AG04449 (cell line): ENCODE results near the gene VWC2.

Experiments used
- CTCF ChIA-PET: fragments of 350-600 bp; formaldehyde crosslinking; extraction: SDS; loops from one replicate; lab custom pipeline; 2021; ENCODE audit warnings: antibody characterized with exemption; lab: Yijun Ruan, JAX
- POLR2A ChIA-PET: fragments of 400-600, 350-600 bp; formaldehyde crosslinking; extraction: SDS; loops from one replicate; lab custom pipeline; 2020; ENCODE audit warnings: antibody characterized with exemption, inconsistent platforms; lab: Yijun Ruan, JAX
- DNase-seq: peaks from one replicate; pipeline ENCODE4 v3.0.0-alpha.2; 2010; ENCODE audit warnings: low read depth, low spot score
- H3K4me3 ChIP-seq: 2 replicates; pipeline ENCODE4 v1.5.1; 2011; ENCODE audit warnings: low read depth, mild to moderate bottlenecking, control low read depth, low read length
- TF ChIP-seq, protein P1 (sequence below): IDR thresholded peaks from one replicate; pipeline ENCODE4 v1.5.1; 2011; ENCODE audit warnings: mild to moderate bottlenecking, moderate library complexity, low read length, control low read depth, inconsistent platforms; ENCODE audit not compliant: insufficient read depth; ENCODE audit errors: missing control alignments

VWC2 gene

DNA sequence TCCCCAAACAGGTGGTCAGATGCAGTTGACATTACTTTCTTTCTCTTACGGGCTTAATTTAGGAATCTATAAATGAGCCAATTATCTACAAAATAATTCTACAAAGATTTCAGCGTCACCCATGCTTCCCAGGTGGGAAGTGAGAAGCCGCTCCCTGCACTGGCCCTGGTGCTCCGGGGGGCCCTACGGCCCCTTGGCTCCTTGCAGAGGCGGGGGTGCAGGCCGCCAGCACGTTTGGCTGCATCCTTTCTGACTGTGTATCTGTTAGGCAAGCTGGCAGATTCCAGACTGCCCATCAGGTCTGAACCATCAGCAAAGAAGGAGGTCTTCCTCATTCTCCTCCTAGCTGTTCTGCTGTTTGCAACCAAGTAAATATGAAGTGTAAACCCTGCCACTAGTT lies 16.3 kb downstream of the VWC2 start:
- TF ChIP-seq, protein P1, sequence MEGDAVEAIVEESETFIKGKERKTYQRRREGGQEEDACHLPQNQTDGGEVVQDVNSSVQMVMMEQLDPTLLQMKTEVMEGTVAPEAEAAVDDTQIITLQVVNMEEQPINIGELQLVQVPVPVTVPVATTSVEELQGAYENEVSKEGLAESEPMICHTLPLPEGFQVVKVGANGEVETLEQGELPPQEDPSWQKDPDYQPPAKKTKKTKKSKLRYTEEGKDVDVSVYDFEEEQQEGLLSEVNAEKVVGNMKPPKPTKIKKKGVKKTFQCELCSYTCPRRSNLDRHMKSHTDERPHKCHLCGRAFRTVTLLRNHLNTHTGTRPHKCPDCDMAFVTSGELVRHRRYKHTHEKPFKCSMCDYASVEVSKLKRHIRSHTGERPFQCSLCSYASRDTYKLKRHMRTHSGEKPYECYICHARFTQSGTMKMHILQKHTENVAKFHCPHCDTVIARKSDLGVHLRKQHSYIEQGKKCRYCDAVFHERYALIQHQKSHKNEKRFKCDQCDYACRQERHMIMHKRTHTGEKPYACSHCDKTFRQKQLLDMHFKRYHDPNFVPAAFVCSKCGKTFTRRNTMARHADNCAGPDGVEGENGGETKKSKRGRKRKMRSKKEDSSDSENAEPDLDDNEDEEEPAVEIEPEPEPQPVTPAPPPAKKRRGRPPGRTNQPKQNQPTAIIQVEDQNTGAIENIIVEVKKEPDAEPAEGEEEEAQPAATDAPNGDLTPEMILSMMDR = no peak
- DNase-seq = no peak
- ChIA-PET POLR2A (no interaction called here), CTCF (no interaction called here)
- H3K4me3 ChIP-seq = no peak overlapping the region

DNA sequence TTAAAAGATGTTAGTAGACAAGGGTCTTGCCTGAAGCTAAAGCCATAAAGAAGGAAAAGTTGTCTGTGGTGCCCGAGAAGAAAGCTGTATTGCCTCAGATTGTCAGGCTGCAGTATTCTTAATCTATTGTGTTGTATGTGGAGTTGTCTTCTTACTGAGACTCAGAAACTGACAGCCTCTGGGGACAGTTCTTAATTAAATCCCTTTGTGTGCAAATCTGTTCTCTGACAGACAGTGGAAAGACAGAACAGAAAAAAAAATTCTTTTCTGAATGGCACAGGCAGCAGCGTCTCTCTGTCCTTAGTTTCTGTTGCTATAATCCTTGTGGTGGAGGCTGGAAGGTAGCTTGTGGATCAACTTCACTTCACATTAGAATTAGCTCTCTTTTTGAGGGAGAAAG lies 16.8 kb downstream of the VWC2 start:
- TF ChIP-seq, protein P1 = no peak
- POLR2A ChIA-PET = no interaction called here
- DNase-seq = no peak
- CTCF ChIA-PET = no interaction called here
- H3K4me3 ChIP-seq = no peak overlapping the region

DNA sequence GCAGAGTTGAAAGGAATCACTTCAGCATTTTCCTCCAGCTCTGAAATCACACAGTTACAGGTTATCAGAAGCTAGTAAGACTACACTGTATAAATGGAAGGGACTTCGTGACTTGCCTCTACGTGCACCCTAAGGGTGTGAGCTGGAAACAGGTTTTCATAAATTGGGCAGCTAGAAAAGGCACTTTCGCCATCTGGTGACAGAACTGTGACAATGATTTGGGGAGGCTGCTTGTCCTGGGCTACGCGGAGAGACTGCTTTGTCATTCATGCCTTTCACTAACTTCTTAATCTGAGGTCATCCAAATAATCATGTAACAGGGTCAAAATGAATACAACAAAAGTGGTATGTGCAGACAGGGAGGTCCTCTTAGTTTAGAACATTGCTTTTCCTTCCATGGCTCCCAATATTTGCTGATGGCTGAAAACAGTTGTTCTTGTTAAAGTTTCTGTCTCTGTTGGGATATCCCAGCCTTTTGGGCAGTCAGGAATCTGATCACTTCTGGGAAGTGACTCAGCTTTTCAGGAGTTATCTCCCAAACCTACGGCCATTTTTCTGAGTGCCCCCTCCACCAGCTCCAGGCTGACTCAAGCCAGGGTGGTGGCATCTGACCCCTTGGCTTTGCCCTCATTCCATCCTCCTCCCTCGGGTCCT lies 17.8 kb downstream of the VWC2 start:
- DNase-seq = no peak
- H3K4me3 ChIP-seq = no peak overlapping the region
- POLR2A ChIA-PET = no interaction called here
- CTCF ChIA-PET = no interaction called here
- TF ChIP-seq, protein P1 = no peak

DNA sequence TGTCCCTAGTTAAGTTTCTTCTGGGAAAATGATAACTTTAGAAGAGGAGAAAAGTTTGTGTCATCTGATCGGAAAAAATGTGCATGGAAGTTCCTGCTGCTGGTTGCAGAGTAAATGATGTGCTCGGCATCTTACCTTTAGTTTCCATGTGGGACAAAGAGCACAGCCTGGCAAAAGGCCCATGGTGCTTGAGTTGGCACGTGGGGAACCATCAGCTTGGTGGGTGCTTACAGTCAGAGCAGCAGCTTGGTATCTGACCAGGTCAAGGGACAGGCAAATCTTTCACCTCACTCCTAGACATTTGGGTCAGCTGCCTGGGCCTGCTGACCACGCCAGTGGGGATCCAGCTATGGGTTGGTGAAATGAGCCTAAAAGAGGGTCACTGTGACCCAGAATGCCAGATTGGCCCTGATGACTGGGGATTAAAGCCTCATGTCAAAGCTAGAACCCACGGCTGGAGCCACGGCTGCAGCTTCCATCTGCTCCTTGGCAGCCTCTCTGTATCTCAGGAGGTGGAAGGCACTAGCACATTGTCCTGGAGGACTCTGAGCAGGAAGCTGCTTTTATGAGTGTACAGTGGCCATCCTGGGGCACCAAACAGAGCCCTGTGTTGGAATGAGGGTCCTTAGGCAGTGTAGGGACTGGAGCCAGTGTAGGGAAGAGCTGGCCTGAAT lies 24.7 kb downstream of the VWC2 start:
- ChIA-PET POLR2A (no interaction called here), CTCF (no interaction called here)
- DNase-seq = no peak
- TF ChIP-seq, protein P1 = no peak
- H3K4me3 ChIP-seq = no peak overlapping the region

- TF ChIP-seq, protein P1 = no peak
- no peak for DNase-seq
- POLR2A ChIA-PET = no interaction called here
- H3K4me3 ChIP-seq = no peak overlapping the region
- CTCF ChIA-PET = no interaction called here
These were observed 26.6 kb downstream of the VWC2 start for GRCh38 chr7:49800031-49800430.

DNA sequence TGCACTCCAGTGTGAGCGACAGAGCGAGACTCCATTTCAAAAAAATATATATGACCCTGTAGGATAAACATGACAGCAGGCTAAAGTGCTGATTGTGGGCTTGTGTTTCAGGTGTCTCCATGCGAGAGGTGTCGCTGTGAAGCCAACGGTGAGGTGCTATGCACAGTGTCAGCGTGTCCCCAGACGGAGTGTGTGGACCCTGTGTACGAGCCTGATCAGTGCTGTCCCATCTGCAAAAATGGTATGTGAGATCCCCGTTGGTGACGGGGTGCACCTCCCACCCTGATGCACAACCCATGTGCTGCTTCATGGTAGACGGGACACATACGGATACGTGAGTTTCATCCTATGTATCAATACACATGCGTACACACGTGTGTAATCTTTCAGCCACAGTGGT lies 29.2 kb downstream of the VWC2 start:
- POLR2A ChIA-PET = no interaction called here
- no peak overlapping the region for H3K4me3 ChIP-seq
- DNase-seq = no peak
- CTCF ChIA-PET = no interaction called here
- TF ChIP-seq, protein P1 = no peak
